Activated naive CD8-positive, alpha-beta T cell treated with anti-CD3 and anti-CD28 coated beads, Interleukin-2, amount 50 U/mL, for 16 hours (primary cell): ENCODE data around the gene ALDH3B1.
"Not testable (repeated sequence)": the region's sequence is repeated elsewhere in the genome, so short reads cannot be mapped to it uniquely, and the experiment has no call there.

Experiments
- DNase-seq: peaks from one replicate; pipeline ENCODE4 v3.0.0-alpha.2; 2020; ENCODE audit warnings: low read depth, low spot score

The ALDH3B1 gene, protein sequence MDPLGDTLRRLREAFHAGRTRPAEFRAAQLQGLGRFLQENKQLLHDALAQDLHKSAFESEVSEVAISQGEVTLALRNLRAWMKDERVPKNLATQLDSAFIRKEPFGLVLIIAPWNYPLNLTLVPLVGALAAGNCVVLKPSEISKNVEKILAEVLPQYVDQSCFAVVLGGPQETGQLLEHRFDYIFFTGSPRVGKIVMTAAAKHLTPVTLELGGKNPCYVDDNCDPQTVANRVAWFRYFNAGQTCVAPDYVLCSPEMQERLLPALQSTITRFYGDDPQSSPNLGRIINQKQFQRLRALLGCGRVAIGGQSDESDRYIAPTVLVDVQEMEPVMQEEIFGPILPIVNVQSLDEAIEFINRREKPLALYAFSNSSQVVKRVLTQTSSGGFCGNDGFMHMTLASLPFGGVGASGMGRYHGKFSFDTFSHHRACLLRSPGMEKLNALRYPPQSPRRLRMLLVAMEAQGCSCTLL

DNA sequence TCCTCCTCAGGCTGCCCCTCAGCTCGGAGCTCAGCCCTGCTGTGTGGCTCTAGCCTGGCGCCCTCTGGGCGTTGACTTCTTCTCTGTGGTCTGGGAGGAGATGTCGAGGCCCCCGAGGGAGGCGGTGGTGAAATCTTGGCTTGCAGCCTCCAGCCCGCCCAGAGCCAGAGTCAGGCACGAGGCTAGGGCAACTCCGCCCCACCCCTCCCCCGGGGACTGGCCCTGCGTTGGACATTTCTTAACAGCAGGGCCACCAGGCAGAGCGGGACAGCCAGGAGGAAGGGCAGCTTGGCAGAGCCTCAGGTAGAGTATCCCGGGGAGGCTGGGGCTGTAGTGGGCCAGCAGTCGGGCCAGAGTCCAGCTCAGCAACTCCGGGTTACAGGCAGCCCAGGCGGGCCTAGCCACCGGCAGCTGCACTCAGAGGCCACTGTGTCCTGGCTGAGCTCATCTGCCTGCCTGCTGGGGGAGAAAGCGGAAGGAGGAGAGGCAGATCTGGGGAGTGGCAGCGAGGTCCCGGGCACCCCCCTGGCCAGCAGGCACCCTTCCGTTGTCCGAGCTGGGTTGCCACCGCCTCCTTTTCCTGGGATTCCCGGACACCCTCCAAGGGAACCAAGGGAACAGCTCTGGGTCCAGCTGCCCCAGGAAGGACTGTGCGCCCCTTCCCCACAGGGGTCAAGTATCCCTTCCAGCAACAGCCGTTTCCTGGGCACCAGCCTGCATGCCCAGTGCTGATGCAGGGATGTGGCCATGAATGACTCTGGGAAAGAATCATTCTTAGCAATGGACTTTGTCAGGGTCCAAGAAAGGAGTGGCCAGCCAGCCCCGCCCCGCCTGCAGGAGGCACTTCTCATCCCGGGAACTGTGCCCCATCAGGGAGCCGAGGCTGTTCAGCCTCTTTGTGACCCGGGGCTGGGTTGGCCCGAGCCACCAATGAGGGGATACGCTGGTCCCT is at the start of gene ALDH3B1:
ALDH3B1 (plus strand) TSS at position 238 of the 952 bp plus-strand sequence. CDS start 4,971 bp downstream, outside the sequence.
- DNase-seq, result no peak

DNA sequence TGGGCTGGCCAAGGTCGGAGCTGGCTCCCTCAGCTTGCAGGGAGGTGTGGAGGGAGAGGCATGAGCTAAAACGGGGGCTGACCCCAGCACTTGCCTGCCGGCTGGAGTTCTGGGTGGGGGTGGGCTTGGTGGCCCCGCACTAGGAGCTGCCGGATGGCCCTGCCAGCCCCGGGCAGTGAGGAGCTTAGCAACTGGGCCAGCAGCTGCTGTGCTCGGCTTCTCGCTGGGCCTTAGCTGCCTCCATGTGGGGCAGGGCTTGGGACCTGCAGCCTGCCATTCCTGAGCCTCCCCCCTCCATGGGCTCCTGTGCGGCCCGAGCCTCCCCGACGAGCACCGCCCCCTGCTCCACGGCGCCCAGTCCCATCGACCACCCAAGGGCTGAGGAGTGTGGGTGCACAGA is 46.9 kb upstream of the ALDH3B1 start:
- not testable (repeated sequence) for DNase-seq

DNA sequence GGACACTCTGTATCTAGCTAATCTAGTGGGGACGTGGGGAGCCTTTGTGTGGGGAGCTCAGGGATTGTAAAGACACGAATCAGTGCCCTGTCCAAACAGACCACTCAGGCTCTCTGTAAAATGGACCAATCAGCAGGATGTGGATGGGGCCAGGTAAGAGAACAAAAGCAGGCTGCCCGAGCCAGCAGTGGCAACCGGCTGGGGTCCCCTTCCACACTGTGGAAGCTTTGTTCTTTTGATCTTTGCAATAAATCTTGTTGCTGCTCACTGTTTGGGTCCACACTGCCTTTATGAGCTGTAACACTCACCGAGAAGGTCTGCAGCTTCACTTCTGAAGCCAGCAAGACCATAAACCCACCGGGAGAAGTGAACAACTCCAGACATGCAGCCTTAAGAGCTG is 46.2 kb upstream of the ALDH3B1 start:
- DNase-seq, result not testable (repeated sequence)

DNA sequence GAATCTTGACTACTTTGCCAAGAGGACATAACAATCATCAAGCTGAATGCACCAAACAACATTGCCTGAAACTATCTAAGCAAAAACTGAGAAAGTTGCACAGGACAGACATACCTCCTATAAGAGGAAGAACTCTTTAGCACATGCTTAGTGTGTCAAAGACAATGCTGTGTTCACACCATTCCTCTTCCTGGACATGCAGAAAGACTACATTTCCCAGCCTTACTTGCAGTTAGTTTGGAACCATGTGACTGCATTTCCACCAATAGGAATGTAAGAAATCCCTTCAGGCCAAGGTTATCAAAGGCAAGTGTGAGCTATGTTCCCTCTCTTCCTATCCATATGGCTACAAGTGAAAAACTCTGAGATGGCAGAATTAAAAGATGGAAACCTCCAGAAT is 45.4 kb upstream of the ALDH3B1 start:
- not testable (repeated sequence) for DNase-seq

DNA sequence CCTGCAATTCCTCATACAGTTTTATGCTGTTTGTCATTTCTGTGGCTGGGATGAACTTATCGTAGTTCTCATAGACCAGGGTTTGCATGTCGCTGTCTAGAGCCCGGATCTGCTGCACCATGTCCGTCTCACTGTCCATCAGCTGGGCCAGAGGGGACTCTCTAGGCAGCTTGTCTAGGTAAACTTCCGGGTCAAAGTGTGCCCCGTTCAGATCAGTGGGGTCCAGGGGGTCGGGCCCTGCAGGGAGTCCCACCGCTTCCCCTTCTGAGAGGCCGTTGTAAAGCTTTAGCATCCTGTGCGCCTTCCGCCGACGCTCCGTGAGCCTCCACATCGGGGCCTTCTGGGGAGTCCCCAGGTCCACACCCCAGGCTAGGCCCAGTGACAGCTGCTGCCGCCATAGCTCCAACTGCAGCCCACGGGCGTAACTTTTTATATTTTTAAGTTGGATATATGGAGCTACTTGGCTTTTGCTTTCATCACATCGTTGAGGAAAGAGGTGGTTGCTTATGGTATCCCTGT is 44.2 kb upstream of the ALDH3B1 start:
- DNase-seq, result not testable (repeated sequence)

DNA sequence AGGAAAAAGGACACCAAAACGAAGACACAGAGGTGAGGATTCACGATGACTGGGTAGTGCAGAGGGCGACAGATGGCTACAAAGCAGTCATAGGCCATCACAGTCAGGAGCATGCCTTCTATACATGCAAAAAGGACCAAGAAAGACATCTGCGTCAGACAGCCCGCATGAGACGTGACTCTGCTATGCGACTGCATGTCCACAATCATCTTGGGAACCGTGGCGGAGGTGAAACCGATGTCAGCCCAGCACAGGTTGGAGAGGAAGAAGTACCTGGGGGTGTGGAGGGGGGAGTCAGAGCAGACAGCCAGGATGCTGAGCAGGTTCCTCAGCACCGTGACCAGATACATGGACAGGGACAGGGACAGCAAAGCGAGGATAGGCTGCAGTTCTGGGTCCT is 35.4 kb upstream of the ALDH3B1 start:
- not testable (repeated sequence) for DNase-seq

DNA sequence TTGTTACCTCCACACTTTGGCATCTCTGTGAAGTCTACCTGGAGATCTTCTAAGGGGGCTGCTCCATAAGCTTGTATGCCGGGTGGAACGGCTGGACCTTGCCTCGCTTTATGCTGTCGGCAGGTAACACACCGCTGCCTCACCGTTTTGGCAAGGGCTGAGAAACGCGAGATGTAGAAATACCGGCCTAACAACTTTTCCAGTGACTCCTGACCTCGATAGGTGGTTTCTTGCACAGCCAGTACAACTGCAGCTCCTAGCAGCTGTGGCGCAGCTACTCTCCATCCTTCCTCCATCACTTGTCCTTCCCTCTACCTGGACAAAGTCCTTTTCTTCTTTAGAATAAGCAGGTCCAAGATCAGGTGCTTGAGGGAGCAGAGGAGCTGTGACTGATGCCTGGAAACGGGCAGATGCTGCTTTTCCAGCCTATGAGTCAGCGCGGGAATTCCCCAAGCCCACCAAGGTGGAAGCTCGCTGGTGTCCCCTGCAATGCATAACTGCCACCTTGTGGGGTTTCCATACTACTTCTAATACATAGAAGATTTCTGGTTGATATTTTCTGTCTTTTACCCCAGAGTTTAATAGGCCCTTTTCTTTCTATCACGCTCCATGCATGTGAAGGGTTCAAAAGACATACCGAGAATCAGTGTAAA is 31.2 kb upstream of the ALDH3B1 start:
- DNase-seq, result not testable (repeated sequence)

DNA sequence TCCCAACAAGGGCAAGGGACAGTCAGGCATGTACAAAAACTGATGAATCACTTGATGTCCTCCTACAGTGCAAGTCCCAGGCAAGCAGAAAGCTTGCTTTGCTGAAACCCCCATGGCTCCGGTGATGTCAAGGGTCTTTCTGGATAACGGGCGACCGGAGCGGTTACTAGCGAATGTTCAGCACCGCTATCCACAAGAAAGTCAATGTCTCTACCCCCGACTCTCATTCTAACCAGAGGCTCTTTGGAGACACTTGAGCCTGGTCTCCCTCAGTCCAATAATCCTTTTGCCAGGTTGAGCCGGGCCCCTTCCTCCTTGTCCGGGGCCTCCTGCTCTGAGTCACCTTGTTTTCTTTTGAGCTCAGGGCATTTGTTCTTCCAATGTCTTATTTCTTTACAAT is 28.9 kb upstream of the ALDH3B1 start:
- DNase-seq, result not testable (repeated sequence)

DNA sequence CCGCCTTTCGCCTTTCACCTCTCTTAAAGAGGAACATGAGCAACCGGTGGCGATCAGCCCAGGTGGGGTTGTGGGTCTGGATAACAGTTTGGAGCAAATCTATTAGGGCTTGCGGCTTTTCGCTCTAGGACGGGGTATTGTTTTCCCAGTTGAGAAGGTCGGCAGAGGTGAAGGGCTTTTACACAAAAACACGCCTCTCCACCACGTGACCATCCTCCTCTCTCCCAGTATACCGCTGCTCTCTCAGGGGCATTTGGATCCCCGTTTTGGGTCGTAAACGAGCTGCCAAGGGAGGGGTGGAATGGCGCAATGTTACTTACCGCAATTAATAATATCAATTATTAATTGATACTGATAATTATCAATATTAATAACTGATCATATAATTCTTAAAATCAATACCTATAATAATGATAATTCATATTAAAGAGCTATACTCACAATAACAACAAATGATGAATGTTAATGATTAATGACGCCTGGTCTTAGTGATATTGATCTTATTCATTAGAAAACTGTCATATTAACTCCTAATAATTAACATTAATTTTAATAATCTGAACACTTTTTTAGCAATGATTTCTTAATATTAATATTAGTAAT is 27.8 kb upstream of the ALDH3B1 start:
- DNase-seq, result not testable (repeated sequence)

DNA sequence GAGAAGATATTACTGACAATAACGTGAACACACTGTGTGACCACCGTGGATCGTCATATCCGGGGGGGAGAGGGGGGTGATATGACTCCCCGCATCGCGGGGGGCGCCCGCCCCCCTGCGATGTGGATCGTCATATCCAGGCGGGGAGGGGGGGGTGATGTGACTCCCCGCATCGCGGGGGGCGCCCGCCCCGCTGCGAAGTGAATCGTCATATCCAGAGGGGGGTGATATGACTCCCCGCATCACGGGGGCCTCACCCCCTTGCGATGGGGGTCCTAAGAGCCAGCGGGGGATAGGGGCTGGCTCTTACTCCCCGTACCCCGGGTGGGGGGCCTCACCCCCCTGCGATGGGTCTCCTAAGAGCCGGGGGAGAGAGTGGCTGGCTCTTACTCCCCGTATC is 26.2 kb upstream of the ALDH3B1 start:
- no peak for DNase-seq

DNA sequence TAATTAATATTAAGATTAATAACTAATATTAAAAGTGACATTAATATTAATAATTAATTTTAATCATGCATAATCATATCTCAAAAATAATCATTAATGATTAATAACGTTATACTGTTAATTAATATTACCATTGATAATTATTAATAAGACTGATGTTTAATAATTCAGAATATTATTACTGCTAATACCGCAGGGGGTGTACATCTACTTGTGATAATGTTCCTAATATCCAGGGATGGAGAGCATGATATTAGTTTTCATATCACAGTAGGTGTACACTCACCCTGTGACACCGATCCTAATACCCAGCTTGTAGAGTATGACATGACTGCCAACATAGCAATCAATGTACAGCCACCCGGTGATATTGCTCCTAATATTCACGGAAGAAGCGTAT is 24.8 kb upstream of the ALDH3B1 start:
- DNase-seq, result not testable (repeated sequence)

DNA sequence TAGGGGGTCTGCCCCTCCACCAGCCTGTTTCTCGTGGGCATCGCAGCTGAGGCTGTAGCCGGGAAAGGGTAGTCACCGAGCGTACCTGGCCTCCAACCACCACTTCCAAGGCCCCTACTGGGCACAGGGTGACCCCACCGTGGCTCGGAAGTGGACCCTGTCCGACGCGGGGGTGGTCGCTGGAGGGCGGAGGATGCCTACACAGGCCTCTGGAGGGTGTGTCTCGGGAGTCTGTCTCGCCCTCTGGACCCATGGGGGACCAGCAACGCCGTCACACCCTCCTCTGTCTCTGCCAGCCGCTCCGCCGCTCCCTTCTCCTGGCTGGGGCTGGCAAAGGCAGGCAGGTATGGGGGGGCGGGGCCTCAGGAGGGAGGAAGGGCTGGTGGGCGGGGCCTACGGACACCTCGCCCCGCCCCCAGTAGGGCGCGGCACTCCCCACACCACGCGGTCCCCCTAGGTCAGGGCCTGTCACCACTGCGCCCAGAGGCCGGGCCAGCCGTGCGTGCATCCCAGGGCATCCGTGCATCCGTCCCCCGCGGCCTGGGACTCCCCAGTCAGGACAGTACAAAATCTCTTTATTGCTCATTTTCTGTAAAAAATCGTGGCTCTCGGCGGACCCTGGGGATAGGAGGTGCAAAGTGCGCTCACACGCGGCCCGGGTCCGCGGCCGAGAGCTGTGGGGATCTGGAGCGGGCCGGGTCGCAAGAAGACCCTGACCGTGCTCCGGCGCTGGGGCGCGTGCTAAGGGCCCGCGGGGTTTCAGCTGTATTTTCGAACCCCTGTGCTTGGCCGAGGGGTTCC is 19.4 kb upstream of the ALDH3B1 start:
- DNase-seq, result not testable (repeated sequence)

DNA sequence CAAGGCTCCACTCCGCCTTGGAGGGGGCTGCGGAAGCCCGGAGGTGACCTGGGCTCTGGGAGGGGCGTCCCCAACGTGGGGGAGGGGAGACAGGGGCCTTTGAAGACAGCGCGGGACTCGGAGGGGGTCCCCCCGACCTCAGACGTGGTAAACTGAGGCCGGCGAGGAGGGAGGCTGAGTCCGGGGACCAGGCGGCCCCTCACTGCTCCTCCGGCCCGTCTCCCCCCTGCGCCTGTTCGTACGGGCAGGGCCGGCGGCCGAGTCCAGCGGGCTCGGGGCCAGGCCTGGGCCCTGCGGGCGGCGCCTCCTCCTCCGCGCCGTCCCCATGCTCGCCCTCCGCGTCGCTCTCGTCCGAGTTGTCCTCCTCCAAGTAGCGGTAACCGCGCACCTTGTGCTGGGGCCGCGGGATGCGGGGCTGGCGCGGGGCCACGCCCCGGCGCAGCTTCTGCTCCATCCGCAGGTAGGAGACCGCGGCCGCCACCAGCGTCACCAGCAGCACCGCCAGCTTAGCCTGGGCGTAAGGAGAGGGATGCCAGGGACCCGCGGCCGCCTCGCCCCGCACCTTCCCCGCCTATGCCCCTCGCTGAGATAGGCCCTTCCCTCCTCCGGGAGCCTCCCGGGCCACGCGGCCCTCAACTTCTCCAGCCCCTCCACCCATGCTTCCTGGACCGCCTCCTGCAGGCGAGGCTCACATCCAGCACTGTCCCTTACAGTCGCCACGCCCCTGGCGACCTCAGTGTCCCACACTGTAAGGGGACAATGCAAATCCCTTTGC is 18.6 kb upstream of the ALDH3B1 start:
- not testable (repeated sequence) for DNase-seq

DNA sequence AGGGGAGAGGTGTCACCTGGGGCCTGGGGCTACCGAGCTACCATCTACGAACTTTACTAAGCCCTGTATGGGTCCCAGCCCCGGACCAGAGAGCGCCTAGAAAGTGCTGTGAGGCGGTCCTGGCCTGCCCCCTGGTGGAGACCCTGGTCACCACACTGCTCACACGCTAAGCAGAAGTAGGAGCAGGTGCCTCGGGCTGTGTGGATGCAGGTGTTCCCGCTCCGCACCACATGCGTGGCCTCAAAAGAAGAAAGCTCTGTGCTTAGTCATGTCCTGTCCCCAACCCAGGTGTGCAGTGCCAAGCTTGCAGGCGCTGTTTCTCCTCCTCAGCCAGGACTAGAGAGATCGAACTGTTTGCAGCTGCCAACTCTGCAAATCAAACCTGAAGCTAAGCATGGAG is 16.3 kb upstream of the ALDH3B1 start:
- not testable (repeated sequence) for DNase-seq

DNA sequence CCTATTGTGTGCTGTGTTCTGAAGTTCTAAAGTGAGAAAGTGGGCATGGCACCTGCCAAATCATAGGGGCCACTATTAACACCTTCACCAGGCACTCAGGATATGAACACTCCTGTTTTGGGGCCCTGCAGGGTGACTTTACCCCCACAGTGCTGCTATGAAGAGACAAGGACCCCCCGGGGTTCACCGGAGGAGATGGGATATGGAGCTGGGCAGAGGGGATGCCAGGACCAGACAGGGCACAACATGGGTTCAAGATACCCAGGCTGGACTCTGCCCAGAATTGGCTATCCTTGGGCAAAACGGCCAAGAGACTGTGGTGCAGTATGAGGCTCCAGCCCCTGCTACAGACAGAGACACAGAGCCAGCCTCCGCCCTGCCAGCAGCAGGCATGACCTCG is 15.7 kb upstream of the ALDH3B1 start:
- DNase-seq, result not testable (repeated sequence)

DNA sequence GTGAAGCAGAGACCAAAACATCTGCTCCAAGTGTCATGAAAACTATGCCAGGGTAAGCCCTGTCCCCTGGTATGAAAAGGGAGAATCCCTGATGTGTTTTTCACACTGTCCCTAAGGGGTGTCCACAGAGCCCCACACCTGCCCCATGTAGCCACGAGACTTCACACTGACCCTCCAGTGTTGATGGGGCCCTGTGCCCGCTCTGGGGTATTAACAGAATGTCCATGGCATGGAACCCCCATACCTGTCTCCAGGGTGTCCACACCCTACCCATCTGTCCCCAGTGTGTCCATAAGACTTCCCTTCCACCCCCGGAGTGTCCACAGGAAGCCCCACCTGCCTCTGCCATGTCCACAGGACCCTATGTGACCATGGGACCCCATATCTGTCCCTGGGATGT is 15.0 kb upstream of the ALDH3B1 start:
- DNase-seq, result not testable (repeated sequence)

DNA sequence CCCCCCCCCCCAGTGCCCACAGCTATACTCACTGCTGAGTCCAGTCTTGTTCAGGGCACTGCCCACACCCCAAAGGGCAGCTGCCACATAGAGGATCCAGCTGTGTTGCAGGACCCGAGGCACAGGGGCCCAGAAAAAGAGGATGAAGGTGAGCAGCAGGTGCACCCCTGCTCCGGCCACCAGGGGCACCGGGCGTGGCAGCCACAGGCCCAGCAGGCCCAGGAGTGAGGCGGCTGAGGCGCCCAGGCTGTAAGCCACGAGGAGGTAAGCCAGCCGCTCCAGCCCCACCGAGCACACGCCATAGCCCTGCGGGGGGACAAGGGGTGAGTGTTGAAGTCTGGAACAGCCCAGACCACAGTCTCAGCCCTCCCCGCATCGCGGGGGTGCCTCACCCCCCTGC is 14.5 kb upstream of the ALDH3B1 start:
- DNase-seq, result not testable (repeated sequence)

DNA sequence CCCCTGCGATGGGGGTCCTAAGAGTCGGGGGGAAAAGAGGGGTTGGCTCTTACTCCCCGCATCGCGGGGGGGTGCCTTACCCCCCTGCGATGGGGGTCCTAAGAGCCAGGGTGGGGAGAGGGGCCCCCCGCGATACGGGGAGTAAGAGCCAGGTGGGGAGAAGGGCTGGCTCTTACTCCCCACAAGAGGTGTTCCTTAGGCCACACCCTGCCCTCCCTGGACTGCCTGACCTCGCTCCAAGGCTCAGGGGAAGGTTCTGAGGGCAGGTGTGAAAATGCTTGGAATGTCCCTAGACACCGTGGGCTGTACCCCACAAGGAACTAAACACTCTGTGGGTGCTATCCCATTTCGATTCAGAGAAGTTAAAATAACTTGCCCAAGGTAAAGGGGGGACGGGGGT is 14.1 kb upstream of the ALDH3B1 start:
- DNase-seq, result no peak
